GM12872 (cell line): ENCODE results near the gene ANKMY1.

Experiments used
- CTCF ChIP-seq: IDR thresholded peaks from 3 replicates; pipeline ENCODE4 v1.5.1; 2011; ENCODE audit warnings: low read depth, mild to moderate bottlenecking, low read length, moderate library complexity; ENCODE audit not compliant: insufficient read depth

Gene ANKMY1

GRCh38 chr2:240433973-240434727 lies 123.6 kb downstream of the ANKMY1 start:
- no peak for TF ChIP-seq CTCF

- TF ChIP-seq CTCF = no peak
These were observed 124.7 kb downstream of the ANKMY1 start for GRCh38 chr2:240432820-240433801.

- TF ChIP-seq CTCF = no peak
These were observed 125.4 kb downstream of the ANKMY1 start for GRCh38 chr2:240432430-240432819.

- TF ChIP-seq CTCF = no peak
These were observed 125.9 kb downstream of the ANKMY1 start for GRCh38 chr2:240431661-240432424.

- no peak for TF ChIP-seq CTCF
These were observed 126.5 kb downstream of the ANKMY1 start for GRCh38 chr2:240431271-240431660.

- TF ChIP-seq CTCF = no peak
These were observed 127.2 kb downstream of the ANKMY1 start for GRCh38 chr2:240430595-240430994.
